GM12891 (cell line): ENCODE results near the gene PPFIA1.

Experiments used
- POLR2A ChIP-seq: IDR thresholded peaks from 2 replicates; pipeline ENCODE4 v1.6.1; 2011; ENCODE audit warnings: low read depth, low read length, control low read depth
- POLR2AphosphoS5 ChIP-seq: IDR thresholded peaks from 2 replicates; pipeline ENCODE4 v1.6.1; 2011; ENCODE audit warnings: low read depth, low read length, control low read depth
- POU2F2 ChIP-seq: IDR thresholded peaks from 2 replicates; pipeline ENCODE4 v1.6.1; 2011; ENCODE audit warnings: low read depth, mild to moderate bottlenecking, control low read depth, low read length, moderate library complexity
- SPI1 ChIP-seq: IDR thresholded peaks from 2 replicates; pipeline ENCODE4 v1.6.1; 2011; ENCODE audit warnings: low read depth, low read length, control low read depth
- TAF1 ChIP-seq: IDR thresholded peaks from 2 replicates; pipeline ENCODE4 v1.6.1; 2011; ENCODE audit warnings: low read depth, low read length, control low read depth

- TF ChIP-seq POLR2A (no peak), TAF1 (no peak), SPI1 (no peak), POLR2AphosphoS5 (no peak), POU2F2 (no peak)
These were observed 98.5 kb downstream of the PPFIA1 start for GRCh38 chr11:70368961-70369360.
